ENCODE results near the gene TMEM72. TPM values are rescaled to one million over a fixed set of nuclear protein-coding genes. Genes with fewer than 3 reads are reported as not detected.

Gene TMEM72
- total RNA-seq, 1 experiment from 2014 or later: not detected

GRCh38 chr10:44933451-44934321 lies 22.5 kb downstream of the TMEM72 start:
- no peaks in the 10 kb centered on the region for H3K27me3 ChIP-seq (ENCODE audit: insufficient read depth, low read length)
- TF ChIP-seq EZH2phosphoT487 (IDR thresholded peaks at IDR 0.05; ENCODE audit: borderline replicate concordance): no peak
- TF ChIP-seq SRF (IDR thresholded peaks at IDR 0.05; ENCODE audit: low read depth): no peak
- TF ChIP-seq, protein P1, sequence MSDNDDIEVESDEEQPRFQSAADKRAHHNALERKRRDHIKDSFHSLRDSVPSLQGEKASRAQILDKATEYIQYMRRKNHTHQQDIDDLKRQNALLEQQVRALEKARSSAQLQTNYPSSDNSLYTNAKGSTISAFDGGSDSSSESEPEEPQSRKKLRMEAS (IDR thresholded peaks at IDR 0.05): no peak
- no peak for TF ChIP-seq EGR1 (IDR thresholded peaks at IDR 0.05; ENCODE audit: low read depth)
- TF ChIP-seq POLR2AphosphoS5 (IDR thresholded peaks at IDR 0.05; ENCODE audit: low read depth, low read length): no peak
- TF ChIP-seq REST (IDR thresholded peaks at IDR 0.05; ENCODE audit: low read depth): no peak
- TF ChIP-seq POLR2A (IDR thresholded peaks at IDR 0.05; ENCODE audit: borderline replicate concordance, extremely low read depth, insufficient read depth, insufficient read length): no peak
- TF ChIP-seq RAD21 (IDR thresholded peaks at IDR 0.05; ENCODE audit: low read depth): no peak
- no peak for TF ChIP-seq FOSL1 (IDR thresholded peaks at IDR 0.05; ENCODE audit: low read depth)
- TF ChIP-seq ZFX (IDR thresholded peaks at IDR 0.05): no peak
- no peak for TF ChIP-seq YY1 (IDR thresholded peaks at IDR 0.05; ENCODE audit: extremely low read depth, insufficient replicate concordance, low read depth, low read length)
- no peak overlapping the region for H2AFZ ChIP-seq (ENCODE audit: low read depth, low read length, poor library complexity, severe bottlenecking)
- no peak overlapping the region for H3K4me3 ChIP-seq (replicated peaks in 1 of 2; ENCODE audit: low read depth in 1 of 2, low read length in 2 of 2)
- no peaks in the 10 kb centered on the region for H3K9me3 ChIP-seq (ENCODE audit: control insufficient read depth in 1 of 2, insufficient read depth in 1 of 2, low read depth in 1 of 2, low read length in 2 of 2)
- H4K20me1 ChIP-seq (ENCODE audit: insufficient read depth): no peaks in the 10 kb centered on the region
- no peaks in the 10 kb centered on the region for H3K79me2 ChIP-seq (ENCODE audit: insufficient read depth, low read length)
- H3K9me2 ChIP-seq (ENCODE audit: insufficient read depth): no peaks in the 10 kb centered on the region
- intact Hi-C loops (cut with micrococcal nuclease): loop anchor here (10.0 kb wide), 1 partner anchor 301 kb away; no protein-coding TSS in a partner anchor
- ChIA-PET CTCF (interaction anchor here (0.6 to 1.4 kb wide), 13 partner anchors 9 to 301 kb away, joined by 3 to 14 read pairs (median 4); partner anchors contain the start of genes DEPP1 and RASSF4), RAD21 (ENCODE audit: low non-redundant PET in 1 of 2, low total read pairs in 2 of 2, uncharacterized antibody in 2 of 2, unreplicated experiment in 2 of 2) (interaction anchor here (0.6 to 1.8 kb wide), 5 partner anchors 26 to 301 kb away, joined by 3 to 5 read pairs (median 4); partner anchors contain the start of gene RASSF4 (in 1 of the 2)), POLR2A (interaction anchor here (0.6 to 1.2 kb wide), 3 partner anchors 45 to 67 kb away, joined by 3 to 4 read pairs (median 3); partner anchors contain the start of genes DEPP1 and ZNF22)
- H3K9ac ChIP-seq (ENCODE audit: low read length): no peak overlapping the region
- DNase-seq (ENCODE audit: low read depth, low spot score) (no peak), ATAC-seq (no peak)
- H3K36me3 ChIP-seq (ENCODE audit: control insufficient read depth in 1 of 2, insufficient read depth in 2 of 2, low read length in 2 of 2): no peaks in the 10 kb centered on the region
- no peak overlapping the region for H3K4me2 ChIP-seq (ENCODE audit: low read length)
- no peak overlapping the region for H3K27ac ChIP-seq (ENCODE audit: low read depth, low read length)
- BruUV-seq (replicated peaks): no TSS peak
- no peaks in the 10 kb centered on the region for H3K4me1 ChIP-seq (ENCODE audit: control insufficient read depth in 1 of 2, insufficient read depth in 2 of 2, low read length in 2 of 2)

All from HCT116 (cell line).